PC-3 (cell line): ENCODE results near the gene DDI2.

Source experiments
- CTCF ChIP-seq: fragments of 300-600 bp; sonication (generic); conservative IDR thresholded peaks from 2 replicates; pipeline ENCODE4 v1.5.1; 2017; ENCODE audit warnings: antibody characterized with exemption, low read depth, mild to moderate bottlenecking, low read length
- EZH2phosphoT487 ChIP-seq: fragments of 300-600 bp; sonication (generic); IDR thresholded peaks from 2 replicates; pipeline ENCODE4 v1.6.1; 2018; ENCODE audit warnings: mild to moderate bottlenecking, antibody characterized with exemption, low read length, borderline replicate concordance

GRCh38 chr1:15717418-15718125 is 100.3 kb downstream of the DDI2 start:
- TF ChIP-seq CTCF (no peak), EZH2phosphoT487 (no peak)
